ENCODE measurements around the gene GET4. TPM values are rescaled to one million over a fixed set of nuclear protein-coding genes. Genes with fewer than 3 reads are reported as not detected.

The GET4 gene
- total RNA-seq, 1 experiment from 2014 or later, result 96.7 TPM

GRCh38 chr7:931871-932650 is 55.7 kb downstream of the GET4 start:
- ATAC-seq, result no peak
- Histone ChIP-seq H3F3A (ENCODE audit: low read length, unreplicated experiment) (no peaks in the 10 kb centered on the region), H3K27ac (ENCODE audit: low read length) (no peak overlapping the region), H3K36me3 (ENCODE audit: low read depth, low read length) (no peaks in the 10 kb centered on the region), H3K27me3 (ENCODE audit: low read length) (no peaks in the 10 kb centered on the region), H3K9me3 (ENCODE audit: low read length) (no peaks in the 10 kb centered on the region), H3K4me3 (ENCODE audit: low read length) (no peak overlapping the region), H3K4me2 (ENCODE audit: low read length) (no peak overlapping the region), H3K9me2 (replicated peaks; ENCODE audit: low read length) (no peaks in the 10 kb centered on the region), H3K79me2 (ENCODE audit: low read length) (no peaks in the 10 kb centered on the region), H3K4me1 (ENCODE audit: insufficient read depth, low read length) (no peaks in the 10 kb centered on the region), H3K9ac (ENCODE audit: low read length) (no peak overlapping the region), H4K20me1 (ENCODE audit: low read length) (no peaks in the 10 kb centered on the region), H2AFZ (ENCODE audit: low read length) (no peak overlapping the region)
- intact Hi-C loops (cut with micrococcal nuclease), result no loop called here
- POLR2A ChIA-PET (ENCODE audit: unreplicated experiment), result no interaction called here
- TF ChIP-seq EZH2 (IDR thresholded peaks at IDR 0.05; ENCODE audit: low read length, unreplicated experiment), result no peak
- no peak for TF ChIP-seq EZH2phosphoT487 (IDR thresholded peaks at IDR 0.05; ENCODE audit: borderline replicate concordance, low read length)
- TF ChIP-seq CTCF (conservative IDR thresholded peaks at IDR 0.05; ENCODE audit: low read depth, low read length), result no peak
- BruUV-seq (replicated peaks), result no TSS peak
- no peak for DNase-seq
- CTCF ChIA-PET, result no interaction called here

GRCh38 chr7:932651-932975 is 56.3 kb downstream of the GET4 start:
- intact Hi-C loops (cut with micrococcal nuclease), result no loop called here
- no peak overlapping the region for H3K4me2 ChIP-seq (ENCODE audit: low read length)
- no TSS peak for BruUV-seq (replicated peaks)
- no peak for TF ChIP-seq EZH2phosphoT487 (IDR thresholded peaks at IDR 0.05; ENCODE audit: borderline replicate concordance, low read length)
- no peak for TF ChIP-seq EZH2 (IDR thresholded peaks at IDR 0.05; ENCODE audit: low read length, unreplicated experiment)
- TF ChIP-seq CTCF (conservative IDR thresholded peaks at IDR 0.05; ENCODE audit: low read depth, low read length), result no peak
- H2AFZ ChIP-seq (ENCODE audit: low read length), result no peak overlapping the region
- no peak overlapping the region for H3K4me3 ChIP-seq (ENCODE audit: low read length)
- H3K9me2 ChIP-seq (replicated peaks; ENCODE audit: low read length), result no peaks in the 10 kb centered on the region
- no peaks in the 10 kb centered on the region for H3K4me1 ChIP-seq (ENCODE audit: insufficient read depth, low read length)
- DNase-seq, result no peak
- no peak overlapping the region for H3K27ac ChIP-seq (ENCODE audit: low read length)
- H3K9me3 ChIP-seq (ENCODE audit: low read length), result no peaks in the 10 kb centered on the region
- no peak for ATAC-seq
- CTCF ChIA-PET, result no interaction called here
- no peak overlapping the region for H3K9ac ChIP-seq (ENCODE audit: low read length)
- POLR2A ChIA-PET (ENCODE audit: unreplicated experiment), result no interaction called here
- H4K20me1 ChIP-seq (ENCODE audit: low read length), result no peaks in the 10 kb centered on the region
- H3F3A ChIP-seq (ENCODE audit: low read length, unreplicated experiment), result no peaks in the 10 kb centered on the region
- no peaks in the 10 kb centered on the region for H3K27me3 ChIP-seq (ENCODE audit: low read length)
- H3K36me3 ChIP-seq (ENCODE audit: low read depth, low read length), result no peaks in the 10 kb centered on the region
- no peaks in the 10 kb centered on the region for H3K79me2 ChIP-seq (ENCODE audit: low read length)

GRCh38 chr7:934469-935163 is 58.3 kb downstream of the GET4 start:
- Histone ChIP-seq H3K9me2 (replicated peaks; ENCODE audit: low read length) (no peaks in the 10 kb centered on the region), H3K27me3 (ENCODE audit: low read length) (no peaks in the 10 kb centered on the region), H3K27ac (ENCODE audit: low read length) (no peak overlapping the region), H4K20me1 (ENCODE audit: low read length) (no peaks in the 10 kb centered on the region), H2AFZ (ENCODE audit: low read length) (no peak overlapping the region), H3K9me3 (ENCODE audit: low read length) (no peaks in the 10 kb centered on the region), H3K4me3 (ENCODE audit: low read length) (no peak overlapping the region), H3K36me3 (ENCODE audit: low read depth, low read length) (no peaks in the 10 kb centered on the region), H3K4me2 (ENCODE audit: low read length) (no peak overlapping the region), H3F3A (ENCODE audit: low read length, unreplicated experiment) (no peaks in the 10 kb centered on the region), H3K9ac (ENCODE audit: low read length) (no peak overlapping the region), H3K79me2 (ENCODE audit: low read length) (no peaks in the 10 kb centered on the region), H3K4me1 (ENCODE audit: insufficient read depth, low read length) (no peaks in the 10 kb centered on the region)
- TF ChIP-seq EZH2phosphoT487 (IDR thresholded peaks at IDR 0.05; ENCODE audit: borderline replicate concordance, low read length), result no peak
- no peak for TF ChIP-seq CTCF (conservative IDR thresholded peaks at IDR 0.05; ENCODE audit: low read depth, low read length)
- TF ChIP-seq EZH2 (IDR thresholded peaks at IDR 0.05; ENCODE audit: low read length, unreplicated experiment), result no peak
- CTCF ChIA-PET, result no interaction called here
- ATAC-seq, result no peak
- intact Hi-C loops (cut with micrococcal nuclease), result no loop called here
- POLR2A ChIA-PET (ENCODE audit: unreplicated experiment), result no interaction called here
- DNase-seq, result no peak
- BruUV-seq (replicated peaks), result no TSS peak
